Brain microvascular endothelial cell (primary cell): Measurements from ENCODE around the gene ATG4C.

ENCODE experiments used
- DNase-seq: peaks from one replicate; pipeline ENCODE4 v3.0.0-alpha.2; 2020
- H3K27ac ChIP-seq: fragments of 250-450 bp; sonication (Bioruptor Pico); 2 replicates; pipeline ENCODE4 v1.5.1; 2020; ENCODE audit warnings: mild to moderate bottlenecking, moderate library complexity
- H3K27me3 ChIP-seq: fragments of 250-450 bp; sonication (Bioruptor Pico); replicated peaks from 2 replicates; pipeline ENCODE4 v1.5.1; 2020; ENCODE audit warnings: mild to moderate bottlenecking
- H3K36me3 ChIP-seq: fragments of 250-450 bp; sonication (Bioruptor Pico); replicated peaks from 2 replicates; pipeline ENCODE4 v1.5.1; 2020; ENCODE audit warnings: mild to moderate bottlenecking
- H3K4me3 ChIP-seq: 2 replicates; pipeline ENCODE4 v1.5.1; 2011; ENCODE audit warnings: low read depth, mild to moderate bottlenecking, control low read depth, low read length, moderate library complexity
- in situ Hi-C: cut with HindIII; loops from 2 replicates; pipeline ENCODE4 v1.10.0; 2017; ENCODE audit warnings: low sequenced_read_pairs, low pct_ligation_motif_present
- TF ChIP-seq, protein P1 (sequence below): IDR thresholded peaks from 2 replicates; pipeline ENCODE4 v1.5.1; 2011; ENCODE audit warnings: low read depth, mild to moderate bottlenecking, moderate library complexity, low read length, control low read depth, inconsistent platforms; ENCODE audit errors: missing control alignments

ATG4C gene

DNA sequence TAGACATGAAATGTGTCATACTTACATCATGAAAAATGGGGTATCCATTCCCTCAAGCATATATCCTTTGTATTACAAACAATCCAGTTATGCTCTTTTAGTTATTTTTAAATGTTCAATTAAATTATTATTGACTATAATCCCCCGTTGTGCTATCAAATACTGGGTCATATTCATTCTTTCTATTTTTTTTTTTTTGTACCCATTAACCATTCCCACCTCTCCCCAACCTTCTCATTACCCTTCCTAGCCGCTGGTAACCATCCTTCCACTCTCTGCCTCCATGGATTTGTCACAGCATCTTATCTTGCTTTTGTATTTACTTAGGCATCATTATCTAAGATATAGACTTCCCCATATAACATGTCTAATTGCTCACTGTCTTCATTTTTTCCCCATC, 15.8 kb downstream of the ATG4C start:
- Histone ChIP-seq H3K36me3 (no peaks in the 10 kb centered on the region), H3K27me3 (no peaks in the 10 kb centered on the region), H3K27ac (no peak overlapping the region), H3K4me3 (no peak overlapping the region)
- in situ Hi-C loops, result no loop called here
- DNase-seq, result no peak
- TF ChIP-seq, protein P1, sequence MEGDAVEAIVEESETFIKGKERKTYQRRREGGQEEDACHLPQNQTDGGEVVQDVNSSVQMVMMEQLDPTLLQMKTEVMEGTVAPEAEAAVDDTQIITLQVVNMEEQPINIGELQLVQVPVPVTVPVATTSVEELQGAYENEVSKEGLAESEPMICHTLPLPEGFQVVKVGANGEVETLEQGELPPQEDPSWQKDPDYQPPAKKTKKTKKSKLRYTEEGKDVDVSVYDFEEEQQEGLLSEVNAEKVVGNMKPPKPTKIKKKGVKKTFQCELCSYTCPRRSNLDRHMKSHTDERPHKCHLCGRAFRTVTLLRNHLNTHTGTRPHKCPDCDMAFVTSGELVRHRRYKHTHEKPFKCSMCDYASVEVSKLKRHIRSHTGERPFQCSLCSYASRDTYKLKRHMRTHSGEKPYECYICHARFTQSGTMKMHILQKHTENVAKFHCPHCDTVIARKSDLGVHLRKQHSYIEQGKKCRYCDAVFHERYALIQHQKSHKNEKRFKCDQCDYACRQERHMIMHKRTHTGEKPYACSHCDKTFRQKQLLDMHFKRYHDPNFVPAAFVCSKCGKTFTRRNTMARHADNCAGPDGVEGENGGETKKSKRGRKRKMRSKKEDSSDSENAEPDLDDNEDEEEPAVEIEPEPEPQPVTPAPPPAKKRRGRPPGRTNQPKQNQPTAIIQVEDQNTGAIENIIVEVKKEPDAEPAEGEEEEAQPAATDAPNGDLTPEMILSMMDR, result no peak

DNA sequence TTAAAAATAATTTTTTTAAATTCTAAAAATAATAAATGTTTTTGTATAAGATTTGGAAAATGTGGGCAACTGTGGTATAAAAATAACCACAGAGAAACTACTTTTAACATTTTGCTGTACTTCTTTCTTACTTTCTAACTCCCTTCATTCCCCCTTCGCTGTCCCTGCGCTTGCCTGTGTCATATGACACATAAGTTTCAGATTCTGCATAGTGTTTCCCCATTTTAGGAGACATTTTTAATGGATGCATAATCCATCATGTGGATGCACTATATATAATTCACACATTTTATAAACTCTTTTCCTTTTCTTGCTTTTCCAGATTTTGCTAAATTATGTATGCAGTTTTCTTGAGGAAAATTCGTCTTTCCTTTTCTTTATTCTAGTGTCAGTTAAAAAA, 16.3 kb downstream of the ATG4C start:
- no peaks in the 10 kb centered on the region for H3K36me3 ChIP-seq
- DNase-seq, result no peak
- in situ Hi-C loops, result no loop called here
- no peaks in the 10 kb centered on the region for H3K27me3 ChIP-seq
- no peak overlapping the region for H3K27ac ChIP-seq
- no peak overlapping the region for H3K4me3 ChIP-seq
- TF ChIP-seq, protein P1, result no peak

DNA sequence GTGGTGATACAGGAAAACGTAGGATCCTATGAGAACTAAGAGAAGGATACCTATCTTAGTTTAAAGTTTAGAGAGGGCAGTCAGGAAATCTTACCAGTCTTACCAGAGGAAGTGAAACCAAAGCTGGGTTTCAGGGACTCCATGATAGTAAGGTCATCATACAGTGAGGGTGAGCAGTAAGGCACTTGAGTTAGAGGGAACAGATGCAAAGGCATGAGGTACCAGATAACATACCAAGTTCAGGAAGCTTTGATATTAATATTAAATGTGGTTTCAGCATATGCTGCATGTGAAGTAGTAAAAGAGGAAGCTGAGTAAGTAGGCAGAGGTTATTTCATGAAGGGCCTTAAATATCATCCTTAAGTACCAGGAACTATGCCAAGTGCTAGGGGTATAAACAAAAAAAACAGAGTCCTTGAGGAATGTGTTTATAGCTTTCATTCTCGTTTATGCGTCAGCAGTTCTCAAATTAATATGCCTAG, 16.9 kb downstream of the ATG4C start:
- no peaks in the 10 kb centered on the region for H3K36me3 ChIP-seq
- no peaks in the 10 kb centered on the region for H3K27me3 ChIP-seq
- DNase-seq, result no peak
- TF ChIP-seq, protein P1, result no peak
- in situ Hi-C loops, result no loop called here
- no peak overlapping the region for H3K27ac ChIP-seq
- H3K4me3 ChIP-seq, result no peak overlapping the region

DNA sequence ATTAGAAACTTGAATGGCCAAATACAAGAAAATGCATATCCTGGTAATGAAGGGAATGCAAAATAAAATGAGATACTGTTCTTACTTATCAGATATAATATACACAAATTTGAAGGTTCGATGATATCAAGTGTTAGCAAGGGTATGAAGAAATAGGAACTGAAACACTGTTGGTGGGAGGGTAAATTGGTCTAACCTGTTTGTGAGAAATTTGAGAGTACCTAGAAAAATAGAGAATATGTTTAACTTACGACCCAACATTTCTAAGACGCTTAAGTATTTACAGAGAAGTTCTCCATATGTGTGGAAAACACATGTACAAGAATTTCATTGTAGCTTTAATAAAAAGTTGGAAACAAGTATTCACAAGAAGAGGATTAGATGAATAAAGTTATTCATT, 25.9 kb downstream of the ATG4C start:
- TF ChIP-seq, protein P1, result no peak
- no peak overlapping the region for H3K4me3 ChIP-seq
- H3K27me3 ChIP-seq, result no peaks in the 10 kb centered on the region
- in situ Hi-C loops, result no loop called here
- DNase-seq, result no peak
- no peak overlapping the region for H3K27ac ChIP-seq
- no peaks in the 10 kb centered on the region for H3K36me3 ChIP-seq

DNA sequence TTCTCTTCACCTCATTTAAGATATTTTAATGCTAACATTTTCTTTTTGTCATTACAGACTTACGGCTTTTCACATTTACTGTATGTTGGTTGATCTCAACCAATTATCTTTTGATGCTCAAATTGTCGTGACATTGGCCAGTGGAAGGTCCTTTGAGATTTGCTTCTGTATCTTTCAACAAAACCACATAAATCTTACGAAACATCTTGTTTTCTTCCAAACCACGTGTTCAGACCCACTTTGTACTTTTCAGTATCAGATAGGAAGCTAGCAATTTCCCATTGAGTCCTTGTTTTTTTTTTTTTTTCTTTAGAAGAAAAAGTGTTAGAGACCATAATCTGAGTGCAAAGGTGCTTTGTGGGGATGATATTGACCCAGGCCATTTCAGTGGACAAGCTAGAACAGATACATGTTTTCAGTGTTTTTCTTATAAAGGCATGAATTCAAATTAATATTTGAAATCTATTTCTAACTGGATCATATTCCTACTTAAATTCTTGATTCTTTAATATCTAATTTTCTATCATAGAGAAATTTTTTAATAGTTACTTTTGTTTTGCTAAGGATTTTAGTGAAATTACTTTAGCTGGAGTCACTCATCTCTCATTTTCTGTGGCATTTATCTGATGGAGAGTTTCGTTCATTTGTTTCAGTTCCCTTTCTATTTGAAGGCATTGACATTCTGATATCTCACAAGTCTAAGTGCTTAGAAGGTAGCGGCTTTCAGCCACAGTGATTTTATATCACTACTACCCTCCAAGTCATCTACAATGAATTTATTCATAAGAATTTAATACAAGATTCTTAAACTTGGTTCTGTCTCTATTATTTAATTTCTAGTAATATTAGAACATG, 26.7 kb downstream of the ATG4C start:
- no peak overlapping the region for H3K4me3 ChIP-seq
- H3K27ac ChIP-seq, result no peak overlapping the region
- H3K36me3 ChIP-seq, result no peaks in the 10 kb centered on the region
- DNase-seq, result no peak
- H3K27me3 ChIP-seq, result no peaks in the 10 kb centered on the region
- in situ Hi-C loops, result no loop called here
- TF ChIP-seq, protein P1, result no peak
